GM06990 (cell line): ENCODE measurements around the gene TXNRD3.

Source experiments
- DNase-seq: peaks from one replicate; pipeline ENCODE4 v3.0.0-alpha.2; 2011; ENCODE audit not compliant: insufficient read length; ENCODE audit errors: extremely low read depth
- H3K27me3 ChIP-seq: replicated peaks from 2 replicates; pipeline ENCODE4 v1.6.0; 2011; ENCODE audit warnings: low read length; ENCODE audit not compliant: control insufficient read depth, insufficient read depth
- H3K36me3 ChIP-seq: 2 replicates; pipeline ENCODE4 v1.5.1; 2011; ENCODE audit warnings: low read length; ENCODE audit not compliant: control insufficient read depth, insufficient read depth
- H3K4me3 ChIP-seq: replicated peaks from 2 replicates; pipeline ENCODE4 v1.5.1; 2011; ENCODE audit warnings: low read depth, mild to moderate bottlenecking, control low read depth, low read length
- TF ChIP-seq, protein P1 (sequence below): IDR thresholded peaks from 2 replicates; pipeline ENCODE4 v1.5.1; 2011; ENCODE audit warnings: low read length, control low read depth, mild to moderate bottlenecking, inconsistent platforms; ENCODE audit not compliant: insufficient read depth, poor library complexity, severe bottlenecking

TXNRD3 gene

DNA sequence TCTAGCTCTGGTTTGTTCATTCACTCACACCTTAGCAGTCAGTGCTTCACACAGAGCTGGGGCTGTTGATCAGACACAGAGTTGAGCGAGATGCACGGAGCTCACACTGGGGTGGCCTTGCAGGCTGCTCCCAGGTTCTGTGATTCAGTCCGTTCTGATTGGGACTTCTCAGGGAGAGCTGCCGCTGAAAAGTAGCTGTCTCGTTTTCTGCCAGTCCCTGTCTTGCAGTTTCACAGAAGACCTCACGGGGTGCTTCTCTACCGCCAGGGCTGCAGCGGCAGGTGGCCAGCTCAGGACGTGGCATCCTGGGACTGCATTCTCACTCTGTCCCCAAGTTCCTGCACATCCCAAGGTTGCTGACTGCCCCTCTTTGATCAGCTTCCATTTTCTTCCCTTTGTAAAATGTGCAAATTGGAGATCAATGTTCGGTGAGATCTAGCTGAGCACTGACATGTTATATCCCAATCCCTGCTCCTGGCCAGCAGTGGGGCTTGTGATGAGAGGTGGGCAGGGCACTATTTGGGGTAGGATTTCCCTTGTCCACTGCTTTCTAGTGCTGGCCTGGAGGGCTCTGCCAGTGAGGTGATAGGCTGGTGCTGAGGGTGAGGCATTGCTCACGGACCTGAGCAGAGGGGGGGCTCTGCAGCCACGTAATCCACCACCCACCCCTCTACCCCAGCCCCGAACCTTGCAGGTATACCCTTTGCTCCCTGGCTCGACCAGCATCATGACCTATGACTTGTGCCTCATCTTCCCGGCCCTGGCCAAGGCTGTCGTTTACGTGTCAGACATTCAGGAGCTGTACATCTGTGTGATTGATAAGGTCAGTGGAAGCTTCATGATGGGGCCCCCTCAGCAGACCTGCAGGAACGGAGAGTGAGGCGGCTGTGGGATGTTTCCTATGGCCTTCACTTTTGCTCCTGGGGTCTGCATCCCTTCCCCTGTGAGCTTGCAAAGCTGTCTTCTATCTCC lies 5.3 kb upstream of the TXNRD3 start:
- DNase-seq: no peak
- no peaks in the 10 kb centered on the region for H3K36me3 ChIP-seq
- TF ChIP-seq, protein P1, sequence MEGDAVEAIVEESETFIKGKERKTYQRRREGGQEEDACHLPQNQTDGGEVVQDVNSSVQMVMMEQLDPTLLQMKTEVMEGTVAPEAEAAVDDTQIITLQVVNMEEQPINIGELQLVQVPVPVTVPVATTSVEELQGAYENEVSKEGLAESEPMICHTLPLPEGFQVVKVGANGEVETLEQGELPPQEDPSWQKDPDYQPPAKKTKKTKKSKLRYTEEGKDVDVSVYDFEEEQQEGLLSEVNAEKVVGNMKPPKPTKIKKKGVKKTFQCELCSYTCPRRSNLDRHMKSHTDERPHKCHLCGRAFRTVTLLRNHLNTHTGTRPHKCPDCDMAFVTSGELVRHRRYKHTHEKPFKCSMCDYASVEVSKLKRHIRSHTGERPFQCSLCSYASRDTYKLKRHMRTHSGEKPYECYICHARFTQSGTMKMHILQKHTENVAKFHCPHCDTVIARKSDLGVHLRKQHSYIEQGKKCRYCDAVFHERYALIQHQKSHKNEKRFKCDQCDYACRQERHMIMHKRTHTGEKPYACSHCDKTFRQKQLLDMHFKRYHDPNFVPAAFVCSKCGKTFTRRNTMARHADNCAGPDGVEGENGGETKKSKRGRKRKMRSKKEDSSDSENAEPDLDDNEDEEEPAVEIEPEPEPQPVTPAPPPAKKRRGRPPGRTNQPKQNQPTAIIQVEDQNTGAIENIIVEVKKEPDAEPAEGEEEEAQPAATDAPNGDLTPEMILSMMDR: no peak
- peaks cover 2% of the 10 kb centered on the region; the same call in 1 of the 2 replicates for H3K27me3 ChIP-seq
- H3K4me3 ChIP-seq: no peak overlapping the region

DNA sequence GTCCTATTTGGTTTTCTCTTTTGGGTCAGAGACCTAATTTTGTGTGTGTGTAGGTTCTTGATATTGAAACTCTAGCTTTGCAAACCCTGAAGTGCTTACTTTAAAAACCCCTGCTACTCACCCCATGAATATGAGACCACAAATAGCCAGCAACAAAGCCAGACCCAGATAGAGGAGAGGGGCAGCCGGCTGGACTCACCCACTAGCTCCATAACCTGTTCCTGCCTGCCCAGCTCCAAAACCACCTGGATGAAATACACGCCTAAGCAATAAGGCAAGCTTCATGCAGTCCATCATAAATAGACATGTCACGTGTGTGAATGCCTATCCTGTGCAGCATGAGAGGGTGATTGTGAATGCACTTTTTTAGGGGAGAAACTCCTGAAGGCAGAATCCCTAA lies 3.7 kb upstream of the TXNRD3 start:
- peaks cover 2% of the 10 kb centered on the region; the same call in 1 of the 2 replicates for H3K27me3 ChIP-seq
- H3K36me3 ChIP-seq: no peaks in the 10 kb centered on the region
- no peak for DNase-seq
- TF ChIP-seq, protein P1: no peak
- H3K4me3 ChIP-seq: no peak overlapping the region

DNA sequence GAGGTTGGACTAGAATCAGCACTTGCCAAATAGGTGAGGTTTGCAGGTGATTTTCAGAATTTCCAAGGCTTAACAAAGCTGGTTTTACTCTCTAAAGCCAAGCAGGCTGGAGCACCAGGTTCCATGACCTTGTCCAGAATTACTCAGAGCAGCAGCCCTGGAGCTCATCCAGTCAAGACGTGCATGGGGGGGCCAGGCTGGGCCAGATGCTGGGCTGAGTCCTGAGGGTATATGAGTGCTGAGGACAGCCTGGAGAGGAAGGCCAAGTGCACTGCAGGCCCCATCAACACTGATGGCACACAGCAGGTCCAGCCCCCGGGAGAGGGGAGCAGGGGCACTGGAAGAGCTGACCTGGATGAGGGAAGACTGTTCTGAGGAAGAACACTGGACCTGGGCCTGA lies 3.0 kb upstream of the TXNRD3 start:
- Histone ChIP-seq H3K36me3 (no peaks in the 10 kb centered on the region), H3K4me3 (no peak overlapping the region), H3K27me3 (peaks cover 2% of the 10 kb centered on the region; the same call in 1 of the 2 replicates)
- DNase-seq: no peak
- TF ChIP-seq, protein P1: no peak

DNA sequence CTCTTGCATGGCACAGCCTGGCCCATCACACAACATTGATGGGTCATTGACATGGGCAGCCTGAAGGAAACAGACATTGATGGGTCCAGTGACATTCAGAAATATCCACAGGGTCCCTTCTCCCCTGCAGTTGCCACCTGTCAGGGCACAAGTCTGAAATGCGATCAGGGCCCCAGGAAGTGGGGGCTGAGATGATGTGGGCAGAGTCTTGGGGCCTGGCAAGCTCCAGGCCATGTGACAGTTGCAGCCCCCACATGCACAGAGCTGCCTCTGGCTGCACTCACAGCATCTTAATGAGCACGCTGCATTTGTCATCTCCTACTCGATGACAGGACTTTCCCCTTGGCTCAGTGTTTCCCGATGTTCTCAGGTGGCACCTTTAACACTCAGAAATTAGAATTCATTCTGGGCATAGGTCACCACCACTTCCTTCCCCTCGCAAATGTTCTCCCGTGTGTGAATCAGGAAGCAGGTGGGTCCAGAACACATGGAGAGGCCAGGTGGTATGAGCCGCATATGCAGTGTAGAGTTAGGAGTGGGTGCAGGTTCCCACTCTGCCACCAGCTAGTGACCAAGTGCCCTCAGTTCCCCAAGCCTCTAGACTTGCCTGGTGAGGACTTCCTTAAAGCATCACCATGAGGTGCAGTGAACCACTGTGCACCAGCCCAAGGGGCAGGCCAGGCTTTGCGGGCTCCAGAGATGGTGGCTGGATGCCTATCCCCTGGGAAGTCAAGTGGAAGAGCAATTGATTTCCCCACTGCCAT lies 1.6 kb upstream of the TXNRD3 start:
- TF ChIP-seq, protein P1: no peak
- Histone ChIP-seq H3K27me3 (peaks cover 2% of the 10 kb centered on the region; the same call in 1 of the 2 replicates), H3K4me3 (no peak overlapping the region), H3K36me3 (no peaks in the 10 kb centered on the region)
- DNase-seq: no peak

DNA sequence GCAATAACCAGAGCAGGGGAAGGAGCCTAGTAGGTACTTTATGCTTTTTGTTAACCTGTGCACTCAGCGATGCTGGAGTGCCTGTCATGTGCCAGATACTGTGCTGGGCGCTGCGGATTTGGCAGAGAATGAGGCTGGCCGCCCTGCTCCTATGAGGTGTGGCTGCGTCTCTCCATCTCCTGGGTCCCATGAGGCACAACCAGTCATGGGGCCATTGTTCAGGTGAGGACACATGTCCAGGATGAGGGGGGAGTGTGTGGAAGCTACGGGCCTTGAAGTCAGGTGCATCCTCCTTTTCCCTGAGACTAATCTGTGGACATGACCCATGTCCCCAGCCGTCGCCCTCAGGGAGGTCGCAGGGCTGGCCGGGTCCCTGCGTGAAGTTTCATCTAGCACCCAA lies 963 bp upstream of the TXNRD3 start:
- TF ChIP-seq, protein P1: no peak
- no peak overlapping the region for H3K4me3 ChIP-seq
- no peak for DNase-seq
- peaks cover 2% of the 10 kb centered on the region; the same call in 1 of the 2 replicates for H3K27me3 ChIP-seq
- no peaks in the 10 kb centered on the region for H3K36me3 ChIP-seq
